Activated CD8-positive, alpha-beta memory T cell treated with anti-CD3 and anti-CD28 coated beads, Interleukin-2, amount 50 U/mL, for 24 hours (primary cell): Measurements from ENCODE around the gene HECTD1.
"Not testable (repeated sequence)": the region's sequence is repeated elsewhere in the genome, so short reads cannot be mapped to it uniquely, and the experiment has no call there.

Source experiments
- DNase-seq: peaks from one replicate; pipeline ENCODE4 v3.0.0-alpha.2; 2020; ENCODE audit errors: extremely low read depth

The HECTD1 gene

DNA sequence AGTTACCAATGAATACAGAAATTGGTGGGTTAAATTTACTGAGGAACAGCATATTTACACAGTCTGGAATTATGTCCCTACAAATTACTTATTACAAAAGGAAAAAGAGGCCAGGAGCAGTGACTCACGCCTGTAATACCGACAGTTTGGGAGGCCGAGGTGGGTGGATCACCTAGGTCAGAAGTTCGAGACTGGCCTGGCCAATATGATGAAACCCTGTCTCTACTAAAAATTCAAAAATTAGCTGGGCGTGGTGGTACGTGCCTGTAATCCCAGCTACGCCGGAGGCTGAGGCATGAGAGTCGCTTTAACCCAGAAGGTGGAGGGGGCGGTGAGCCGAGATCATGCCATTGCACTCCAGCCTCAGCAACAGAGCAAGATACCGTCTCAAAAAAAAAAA is 52.6 kb downstream of the HECTD1 start:
- DNase-seq: no peak

- no peak for DNase-seq
These were observed 65.0 kb downstream of the HECTD1 start for GRCh38 chr14:31142455-31143087.

- no peak for DNase-seq
These were observed 68.2 kb downstream of the HECTD1 start for GRCh38 chr14:31139301-31139847.

- DNase-seq: no peak
These were observed 69.3 kb downstream of the HECTD1 start for GRCh38 chr14:31138301-31138700.

DNA sequence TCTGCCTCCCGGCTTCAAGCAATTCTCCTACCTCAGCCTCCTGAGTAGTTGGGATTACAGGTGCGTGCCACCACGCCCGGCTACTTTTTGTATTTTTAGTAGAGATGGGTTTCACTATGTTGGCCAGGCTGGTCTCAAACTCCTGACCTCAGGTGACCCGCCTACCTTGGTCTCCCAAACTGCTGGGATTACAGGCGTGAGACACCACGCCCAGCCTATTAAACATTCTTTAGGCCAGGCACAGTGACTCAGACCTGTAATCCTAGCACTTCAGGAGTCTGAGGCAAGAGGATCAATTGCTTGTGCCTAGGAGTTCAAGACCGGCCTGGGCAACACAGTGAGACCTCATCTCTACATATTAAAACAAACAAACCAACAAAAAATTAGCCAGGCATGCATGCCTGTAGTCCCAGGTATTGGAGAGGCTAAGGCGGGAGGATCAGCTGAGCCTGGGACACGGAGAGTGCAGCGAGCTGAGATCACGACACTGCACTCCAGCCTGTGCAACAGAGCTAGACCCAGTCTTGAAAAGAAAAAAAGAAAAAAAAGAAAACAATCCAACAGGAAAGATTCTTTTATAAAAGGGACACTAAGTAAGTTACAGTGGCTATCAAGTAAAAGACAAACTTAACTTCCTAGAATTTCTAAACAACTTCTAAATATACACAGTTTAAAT is 70.2 kb downstream of the HECTD1 start:
- DNase-seq: no peak

DNA sequence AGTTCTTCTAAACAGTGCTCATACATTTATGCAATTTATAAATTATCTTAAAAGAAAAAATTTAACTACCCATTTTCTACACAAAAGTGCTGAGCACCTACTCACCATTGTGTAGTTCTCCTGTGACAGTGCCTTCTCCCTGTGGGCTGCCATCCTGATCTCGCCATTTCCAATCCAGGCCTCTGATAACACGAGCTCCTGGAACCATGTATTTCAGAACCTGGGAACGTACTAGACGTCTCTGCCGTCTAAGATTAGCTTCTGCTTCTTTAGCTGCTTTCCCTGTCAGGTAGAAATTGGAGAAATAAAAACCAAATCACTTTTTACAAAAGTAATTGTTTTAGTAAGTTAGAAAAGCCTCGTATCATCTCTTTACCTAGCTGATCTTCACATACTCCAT is 74.5 kb downstream of the HECTD1 start:
- DNase-seq: no peak

- DNase-seq: no peak
These were observed 78.7 kb downstream of the HECTD1 start for GRCh38 chr14:31128601-31129526.

GRCh38 chr14:31127690-31128089 is 79.9 kb downstream of the HECTD1 start:
- DNase-seq: no peak

DNA sequence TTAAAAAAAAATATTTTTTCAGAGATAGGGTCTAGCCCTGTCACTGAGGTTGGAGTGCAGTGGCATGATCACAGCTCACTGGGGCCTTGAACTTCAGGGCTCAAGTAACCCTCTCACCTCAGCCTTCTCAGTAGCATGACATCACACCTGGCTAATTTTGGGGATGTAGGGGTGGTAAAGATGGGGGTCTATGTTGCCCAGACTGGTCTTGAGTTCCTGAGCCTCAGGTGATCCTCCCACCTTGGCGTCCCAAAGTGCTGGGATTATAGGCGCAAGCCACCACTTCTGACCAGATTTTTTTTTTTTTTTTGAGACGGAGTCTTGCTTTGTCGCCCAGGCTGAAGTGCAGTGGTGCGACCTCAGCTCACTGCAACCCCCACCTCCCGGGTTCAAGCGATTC is 80.9 kb downstream of the HECTD1 start:
- DNase-seq: no peak

GRCh38 chr14:31125231-31125630 is 82.4 kb downstream of the HECTD1 start:
- no peak for DNase-seq

- DNase-seq: no peak
These were observed 83.4 kb downstream of the HECTD1 start for GRCh38 chr14:31124197-31124596.

- DNase-seq: no peak
These were observed 84.7 kb downstream of the HECTD1 start for GRCh38 chr14:31122921-31123320.

DNA sequence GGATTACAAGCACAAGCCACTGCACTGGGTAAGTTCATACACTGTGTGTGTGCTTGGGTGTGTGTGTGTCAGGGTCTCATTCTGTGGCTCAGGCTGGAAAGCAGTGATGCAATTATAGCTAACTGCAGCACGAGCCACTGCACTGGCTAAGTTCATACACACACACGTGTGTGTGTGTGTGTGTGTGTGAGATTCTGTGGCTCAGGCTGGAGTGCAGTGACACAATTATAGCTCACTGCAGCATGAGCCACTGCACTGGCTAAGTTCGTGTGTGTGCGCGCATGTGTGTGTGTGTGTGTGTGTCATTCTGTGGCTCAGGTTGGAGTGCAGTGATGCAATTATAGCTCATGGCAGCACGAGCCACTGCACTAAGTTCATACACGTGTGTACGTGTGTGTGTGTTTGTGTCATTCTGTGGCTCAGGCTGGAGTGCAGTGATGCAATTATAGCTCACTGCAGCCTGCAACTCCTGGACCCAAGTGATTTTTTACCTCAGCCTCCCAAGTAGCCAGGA is 85.4 kb downstream of the HECTD1 start:
- no peak for DNase-seq

DNA sequence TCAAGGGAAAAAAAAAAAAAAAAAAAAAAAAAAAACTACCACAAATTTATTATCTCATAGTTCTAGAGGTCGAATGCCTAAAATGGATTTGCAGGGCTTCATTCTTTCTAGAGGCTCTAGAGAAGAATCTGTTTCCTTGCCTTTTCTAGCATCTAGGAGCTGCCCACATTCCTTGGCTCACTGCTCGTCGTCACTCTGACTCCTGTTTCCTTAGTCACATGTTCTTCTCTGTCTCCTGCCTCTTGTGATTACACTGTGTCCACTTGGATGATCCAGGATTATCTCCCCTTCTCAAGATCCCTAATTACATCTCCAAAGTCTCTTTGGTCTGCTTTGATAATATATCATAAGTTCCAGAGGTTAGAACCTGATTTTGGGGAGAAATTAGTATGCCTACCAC is 88.7 kb downstream of the HECTD1 start:
- DNase-seq: no peak

GRCh38 chr14:31113794-31114193 is 93.8 kb downstream of the HECTD1 start:
- DNase-seq: no peak

- DNase-seq: no peak
These were observed 96.7 kb downstream of the HECTD1 start for GRCh38 chr14:31110872-31111271.

DNA sequence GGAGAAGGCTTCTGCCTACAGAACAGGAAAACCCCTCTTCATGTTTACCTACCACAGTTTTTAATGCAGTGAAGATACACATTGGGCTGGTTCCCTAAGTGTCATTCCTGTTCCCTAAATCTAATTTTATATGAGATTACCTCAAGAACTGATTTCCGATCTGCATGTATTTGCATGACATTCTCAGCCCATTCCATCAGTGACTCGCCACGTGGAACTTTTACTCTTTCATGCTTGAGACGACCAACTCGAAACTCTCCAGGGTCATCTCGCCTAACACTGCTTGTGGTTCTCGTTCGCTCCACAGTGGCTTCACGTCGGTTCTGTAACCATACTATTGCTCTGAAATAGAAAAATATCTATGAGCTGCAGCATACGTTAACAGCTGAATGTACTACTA is 98.3 kb downstream of the HECTD1 start:
- no peak for DNase-seq

DNA sequence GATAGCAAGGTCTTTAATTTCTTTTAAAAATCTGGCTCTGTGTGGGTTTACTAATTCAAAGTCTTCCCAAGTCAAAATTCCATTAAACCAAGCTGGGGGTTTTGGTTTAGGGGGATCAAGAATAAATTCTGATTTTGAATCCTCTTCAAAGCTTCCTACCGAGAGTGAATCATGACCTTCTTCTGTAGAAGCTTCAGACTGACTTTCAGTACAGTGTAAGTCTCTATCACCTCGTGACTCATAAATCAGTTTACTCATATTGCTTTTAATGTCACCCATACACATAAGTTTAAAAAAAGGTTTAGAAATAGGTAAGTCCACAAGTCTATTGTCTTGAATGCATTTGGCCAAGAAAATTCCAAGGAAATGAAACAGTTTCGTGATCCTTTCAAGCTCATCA is 100.8 kb downstream of the HECTD1 start:
- no peak for DNase-seq

DNA sequence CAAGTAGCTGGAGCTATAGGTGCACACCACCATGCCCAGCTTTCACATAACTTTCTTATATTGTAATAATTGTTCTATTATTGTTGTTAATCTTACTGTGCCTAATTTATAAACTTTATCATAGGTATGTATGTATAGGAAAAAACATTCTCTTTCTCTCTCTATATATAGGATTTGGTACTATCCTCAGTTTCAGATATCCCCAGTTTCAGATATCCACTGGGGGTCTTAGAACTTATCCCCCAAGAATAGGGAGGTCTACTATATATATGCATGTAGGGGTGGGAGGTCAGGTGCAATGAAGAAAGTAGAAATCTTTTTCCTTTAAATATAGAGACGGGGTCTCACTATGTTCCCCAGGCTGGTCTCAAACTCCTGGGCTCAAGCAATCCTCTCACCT is 110.5 kb downstream of the HECTD1 start:
- no peak for DNase-seq

DNA sequence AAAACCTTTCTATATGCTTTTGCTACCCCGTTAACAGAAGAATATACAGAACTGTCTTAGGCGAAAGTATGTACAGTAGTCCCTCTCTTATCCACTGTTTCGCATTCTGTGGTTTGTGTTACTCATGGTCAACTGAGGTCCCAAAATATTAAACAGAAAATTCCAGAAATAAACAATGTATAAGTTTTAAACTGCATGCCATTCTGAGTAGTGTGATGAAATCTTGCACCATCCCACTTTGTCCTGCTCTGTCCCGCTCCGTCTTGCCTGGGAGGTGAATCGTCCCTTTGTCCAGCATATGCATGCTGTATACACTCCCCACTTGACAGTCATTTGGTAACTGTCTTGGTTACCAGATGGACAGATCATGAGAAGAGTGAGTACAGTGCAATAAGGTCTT is 111.3 kb downstream of the HECTD1 start:
- DNase-seq: no peak

GRCh38 chr14:31095817-31096216 is 111.8 kb downstream of the HECTD1 start:
- DNase-seq: not testable (repeated sequence)
